Stimulated activated naive CD8-positive, alpha-beta T cell treated with anti-CD3 and anti-CD28 coated beads, Interleukin-15, Interleukin-2, amounts not matched to agents 100 ng/mL and 50 ng/mL, for 24 hours (primary cell): ENCODE results near the gene LRRC75B.
"Not testable (repeated sequence)": the region's sequence is repeated elsewhere in the genome, so short reads cannot be mapped to it uniquely, and the experiment has no call there.

Experiments
- H3K27ac Mint-ChIP-seq: one replicate; pipeline ENCODE4 v1.8.0; 2021; ENCODE audit warnings: mild to moderate bottlenecking, mixed read lengths
- H3K27me3 Mint-ChIP-seq: one replicate; pipeline ENCODE4 v1.8.0; 2021; ENCODE audit warnings: mixed read lengths
- H3K36me3 Mint-ChIP-seq: one replicate; pipeline ENCODE4 v1.8.0; 2021; ENCODE audit warnings: low read depth, mixed read lengths
- H3K4me1 Mint-ChIP-seq: one replicate; pipeline ENCODE4 v1.8.0; 2021; ENCODE audit warnings: low read depth, mixed read lengths
- H3K4me3 Mint-ChIP-seq: one replicate; pipeline ENCODE4 v1.8.0; 2021; ENCODE audit warnings: mild to moderate bottlenecking, mixed read lengths
- H3K9me3 Mint-ChIP-seq: one replicate; pipeline ENCODE4 v1.8.0; 2021; ENCODE audit warnings: mixed read lengths

Gene LRRC75B

DNA sequence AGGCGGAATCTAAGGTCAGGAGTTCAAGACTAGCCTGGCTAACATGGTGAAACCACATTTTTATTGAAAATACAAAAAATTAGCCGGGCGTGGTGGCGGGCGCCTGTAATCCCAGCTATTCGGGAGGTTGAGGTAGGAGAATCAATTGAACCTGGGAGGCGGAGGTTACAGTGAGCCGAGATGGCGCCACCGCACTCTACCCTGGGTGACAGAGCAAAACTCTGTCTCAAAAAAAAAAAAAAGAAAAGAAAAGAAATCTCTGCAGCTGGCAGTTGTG, 624 bp upstream of the LRRC75B start:
- not testable (repeated sequence) for H3K27me3 Mint-ChIP-seq, H3K9me3 Mint-ChIP-seq, H3K36me3 Mint-ChIP-seq, H3K27ac Mint-ChIP-seq, H3K4me1 Mint-ChIP-seq
- peak overlapping the region; percentile 51 for H3K4me3 Mint-ChIP-seq

DNA sequence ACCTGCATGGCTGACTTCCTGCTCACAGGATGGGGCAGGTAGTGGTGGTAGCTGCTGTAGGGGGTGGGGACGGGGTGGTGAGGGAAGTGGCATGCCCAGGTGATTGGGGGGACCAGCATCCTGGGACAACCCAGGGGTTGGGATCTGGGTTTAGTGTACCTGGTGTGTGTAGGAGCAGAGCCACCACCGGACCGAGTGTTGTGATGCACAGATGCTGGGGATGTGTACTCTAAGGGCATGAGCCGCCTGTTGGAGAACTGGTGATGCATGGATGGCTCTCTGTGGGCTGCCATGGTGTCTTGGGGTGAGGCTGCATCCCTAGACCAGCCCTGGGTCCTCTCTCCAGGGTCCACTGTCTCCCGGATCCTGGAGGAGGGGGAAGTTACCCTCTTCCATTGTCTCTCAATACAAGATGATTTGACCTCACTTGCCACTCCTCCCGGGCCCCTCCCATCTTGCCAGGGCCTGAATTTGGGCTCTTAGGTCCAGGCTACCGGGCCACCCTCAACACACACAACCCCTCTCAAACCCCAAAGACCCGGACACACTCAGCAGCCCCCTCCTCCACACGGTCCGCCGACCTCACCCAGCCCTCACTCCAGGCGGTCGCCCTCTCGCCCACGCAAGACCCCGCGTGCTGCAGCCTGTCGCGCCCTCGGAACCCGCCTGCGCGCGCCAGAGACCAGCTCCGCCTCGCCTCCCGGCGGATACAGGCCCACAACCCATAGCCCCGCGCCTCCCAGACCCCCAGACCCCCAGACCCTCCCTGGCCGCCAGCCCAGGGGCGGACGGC, 619 bp downstream of the LRRC75B start:
- Mint-ChIP-seq H3K36me3 (no peaks in the 10 kb centered on the region), H3K27ac (no peak overlapping the region), H3K9me3 (no peaks in the 10 kb centered on the region), H3K27me3 (peaks cover 4% of the 10 kb centered on the region), H3K4me1 (peaks cover 3% of the 10 kb centered on the region), H3K4me3 (peak overlapping the region; percentile 77)

DNA sequence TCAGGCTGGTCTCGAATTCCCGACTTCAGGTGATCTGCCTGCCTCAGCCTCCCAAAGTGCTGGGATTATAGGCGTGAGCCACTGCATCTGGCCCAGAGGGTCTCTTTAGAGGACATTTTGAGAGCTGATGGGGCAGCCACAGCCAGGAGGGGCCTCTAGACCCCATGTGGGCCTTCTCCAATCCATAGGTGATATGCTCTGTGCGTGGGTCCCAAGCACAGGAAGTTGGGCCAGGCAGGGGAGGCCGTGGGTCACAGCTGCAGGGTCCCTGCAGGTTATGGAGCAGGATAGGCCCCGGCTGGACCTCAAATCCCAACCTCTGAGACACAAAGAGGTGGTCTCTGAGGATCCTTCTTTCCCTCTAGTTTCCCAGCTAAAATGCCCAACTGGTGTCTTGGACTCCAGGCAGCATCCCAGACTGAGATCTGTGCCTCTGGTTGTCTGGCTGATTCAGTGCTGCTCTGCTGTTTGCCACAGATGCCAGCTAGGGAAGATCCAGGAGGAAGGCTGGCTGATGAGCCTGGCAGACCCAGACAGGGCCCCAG, 1.5 kb downstream of the LRRC75B start:
- Mint-ChIP-seq H3K4me3 (no peak overlapping the region), H3K27ac (no peak overlapping the region), H3K36me3 (no peaks in the 10 kb centered on the region), H3K9me3 (no peaks in the 10 kb centered on the region), H3K4me1 (peaks cover 3% of the 10 kb centered on the region), H3K27me3 (peaks cover 4% of the 10 kb centered on the region)

DNA sequence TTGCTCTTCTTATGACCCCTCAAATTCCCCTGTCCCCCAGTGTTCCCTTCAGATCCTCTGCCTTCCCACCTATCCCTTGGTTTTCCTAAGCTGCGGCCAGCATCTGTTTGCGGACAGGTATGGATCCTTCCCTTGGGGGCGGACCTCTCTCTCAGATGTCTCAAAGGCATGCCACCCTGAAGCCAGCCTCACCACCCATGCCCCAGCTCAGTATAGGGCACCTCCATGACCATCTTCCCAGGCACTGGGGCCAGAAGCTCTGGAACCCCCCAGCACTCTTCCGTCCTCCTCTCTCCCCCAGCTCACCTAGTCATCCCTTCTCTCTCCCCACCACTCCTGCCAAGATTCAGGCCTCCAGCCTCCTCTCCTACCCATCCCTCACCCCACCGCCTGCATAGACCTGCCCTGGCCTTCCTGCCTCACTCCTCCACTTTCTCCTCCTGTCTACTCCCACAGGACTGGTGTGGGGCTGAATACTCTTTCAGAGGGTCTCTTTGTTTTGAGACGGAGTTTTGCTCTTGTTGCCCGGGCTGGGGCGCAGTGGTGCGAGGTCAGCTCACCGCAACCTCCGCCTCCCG, 2.2 kb downstream of the LRRC75B start:
- Mint-ChIP-seq H3K9me3 (no peaks in the 10 kb centered on the region), H3K4me3 (no peak overlapping the region), H3K4me1 (peaks cover 3% of the 10 kb centered on the region), H3K27ac (no peak overlapping the region), H3K36me3 (no peaks in the 10 kb centered on the region), H3K27me3 (peaks cover 4% of the 10 kb centered on the region)

DNA sequence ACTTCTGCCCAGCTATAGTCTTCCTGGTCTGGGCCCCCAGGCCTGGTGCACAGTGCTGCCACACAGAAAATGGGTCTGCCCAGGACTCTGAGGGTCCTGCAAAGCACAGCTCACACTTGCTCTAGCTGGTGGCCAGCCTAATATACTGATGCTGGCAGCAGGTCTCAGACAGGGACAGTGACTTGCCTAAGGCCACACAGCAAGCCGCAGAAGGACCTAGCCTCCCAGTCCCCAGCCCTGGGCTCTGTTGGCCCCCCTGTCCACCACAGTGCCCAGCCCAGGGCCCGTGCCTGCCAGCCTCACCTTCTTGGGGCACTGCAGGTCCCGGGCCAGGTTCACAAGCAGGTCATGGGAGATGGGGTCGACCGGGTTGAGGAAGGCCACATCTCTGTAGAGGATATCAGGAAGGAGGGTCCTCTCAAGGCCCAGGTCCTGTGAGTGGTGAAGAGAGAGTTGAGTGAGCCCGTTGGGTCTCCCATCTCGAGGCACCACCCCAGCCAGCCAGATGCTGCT, 3.3 kb downstream of the LRRC75B start:
- Mint-ChIP-seq H3K4me1 (peaks cover 3% of the 10 kb centered on the region), H3K36me3 (no peaks in the 10 kb centered on the region), H3K9me3 (no peaks in the 10 kb centered on the region), H3K27me3 (peaks cover 4% of the 10 kb centered on the region), H3K4me3 (no peak overlapping the region), H3K27ac (no peak overlapping the region)

DNA sequence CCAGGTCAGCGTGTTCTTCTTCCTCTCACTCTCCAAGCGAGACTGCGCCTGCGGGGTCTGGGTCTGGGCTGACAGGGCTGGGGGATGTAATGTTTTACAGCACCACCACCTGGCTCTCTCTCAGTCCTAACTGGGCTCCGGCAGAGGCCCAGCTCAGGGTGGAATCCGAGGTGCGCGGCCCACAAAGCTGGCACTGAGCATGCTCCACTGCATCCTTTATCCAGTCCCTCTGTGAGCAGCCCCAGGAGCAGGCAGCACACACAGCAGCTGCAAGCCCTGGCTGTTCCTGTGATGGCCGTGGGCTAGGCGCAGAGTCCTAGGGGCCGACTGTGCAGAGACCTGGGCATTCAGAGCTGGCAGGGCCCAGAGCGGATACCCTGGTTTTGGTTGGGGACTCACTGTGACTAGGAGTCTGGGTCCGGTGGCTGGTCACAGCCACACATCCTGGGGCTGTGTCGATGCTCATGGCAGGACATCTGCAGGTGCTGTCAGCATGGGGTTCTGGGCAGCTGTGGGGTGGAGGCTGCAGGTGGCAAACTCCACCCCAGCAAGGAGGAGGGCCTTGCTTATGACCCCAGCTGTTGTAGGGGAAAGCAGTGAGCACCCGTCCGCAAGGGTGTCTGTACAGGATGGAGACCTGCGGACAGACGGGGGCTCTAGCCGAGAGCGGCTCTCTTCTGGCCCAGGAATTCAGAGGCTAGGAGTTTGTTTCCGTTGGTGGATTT, 4.0 kb downstream of the LRRC75B start:
- Mint-ChIP-seq H3K4me1 (peaks cover 3% of the 10 kb centered on the region), H3K4me3 (no peak overlapping the region), H3K27me3 (peaks cover 4% of the 10 kb centered on the region), H3K9me3 (no peaks in the 10 kb centered on the region), H3K36me3 (no peaks in the 10 kb centered on the region), H3K27ac (no peak overlapping the region)

DNA sequence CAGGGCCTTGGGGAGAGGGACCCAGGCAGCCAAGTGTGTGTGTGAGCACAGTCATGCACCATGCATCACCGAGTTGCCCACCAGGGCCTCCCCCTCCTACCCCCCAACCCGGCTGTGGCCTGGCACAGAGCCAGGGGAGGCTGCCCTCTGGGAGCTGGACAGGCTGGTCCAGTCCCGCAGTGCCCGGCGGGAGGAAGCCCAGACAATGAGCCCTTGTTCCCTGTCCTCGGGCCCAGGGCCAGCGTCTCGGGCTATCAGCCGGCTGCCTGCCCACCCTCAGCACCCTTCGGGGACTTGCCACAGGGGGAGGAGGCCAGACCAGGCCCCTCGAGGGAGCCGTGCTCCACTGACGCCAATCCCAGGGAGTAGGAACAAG, 4.5 kb downstream of the LRRC75B start:
- H3K36me3 Mint-ChIP-seq = no peaks in the 10 kb centered on the region
- H3K4me3 Mint-ChIP-seq = no peak overlapping the region

DNA sequence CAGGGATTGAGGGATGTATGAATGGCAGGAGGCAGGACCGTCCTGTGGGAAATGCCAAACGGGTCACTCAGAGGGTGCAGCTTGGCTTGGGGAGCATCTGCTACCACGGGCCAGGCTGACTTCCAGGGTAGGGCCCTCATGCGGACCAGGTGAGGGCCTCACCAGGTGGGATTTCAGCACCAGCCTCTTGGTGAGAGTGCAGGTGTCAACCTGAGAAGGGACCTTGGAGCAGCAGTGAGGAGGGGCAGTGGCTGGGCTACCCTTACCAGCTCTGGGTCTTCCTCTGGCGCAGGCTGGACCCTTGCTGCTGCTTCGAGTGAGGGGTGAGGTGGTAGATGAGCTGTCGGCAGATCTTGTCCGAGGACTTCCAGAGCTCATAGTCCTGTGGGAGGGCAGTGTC, 4.9 kb downstream of the LRRC75B start:
- Mint-ChIP-seq H3K4me3 (no peak overlapping the region), H3K36me3 (no peaks in the 10 kb centered on the region), H3K27ac (no peak overlapping the region), H3K9me3 (no peaks in the 10 kb centered on the region), H3K4me1 (peaks cover 3% of the 10 kb centered on the region), H3K27me3 (peaks cover 4% of the 10 kb centered on the region)

More for the DNA sequence above, 4.5 kb downstream of the LRRC75B start:
- Mint-ChIP-seq H3K9me3 (no peaks in the 10 kb centered on the region), H3K27ac (no peak overlapping the region), H3K4me1 (peaks cover 3% of the 10 kb centered on the region), H3K27me3 (peaks cover 4% of the 10 kb centered on the region)

DNA sequence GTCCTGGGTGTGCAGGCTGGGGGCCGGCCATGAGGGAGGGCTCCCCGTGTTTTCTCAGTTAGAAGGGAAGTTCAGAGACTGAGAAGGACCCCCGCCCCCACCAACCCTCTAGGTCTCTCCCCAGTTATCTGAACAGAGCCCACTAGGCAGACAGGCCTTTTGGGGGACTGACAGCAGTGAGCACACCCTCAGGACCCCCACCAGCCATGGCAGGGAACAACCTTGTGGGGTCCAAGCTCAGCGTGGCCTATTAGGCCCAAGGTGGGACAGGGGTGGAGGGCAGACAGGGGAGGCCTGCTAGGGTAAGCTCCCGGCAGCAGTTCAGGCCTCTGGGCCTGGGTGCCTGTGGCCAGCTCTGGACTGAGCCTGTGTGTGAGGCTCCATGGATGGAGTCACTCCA, 5.6 kb downstream of the LRRC75B start:
- peaks cover under 1% of the 10 kb centered on the region for H3K4me1 Mint-ChIP-seq
- no peaks in the 10 kb centered on the region for H3K9me3 Mint-ChIP-seq
- H3K27me3 Mint-ChIP-seq = peaks cover 2% of the 10 kb centered on the region

DNA sequence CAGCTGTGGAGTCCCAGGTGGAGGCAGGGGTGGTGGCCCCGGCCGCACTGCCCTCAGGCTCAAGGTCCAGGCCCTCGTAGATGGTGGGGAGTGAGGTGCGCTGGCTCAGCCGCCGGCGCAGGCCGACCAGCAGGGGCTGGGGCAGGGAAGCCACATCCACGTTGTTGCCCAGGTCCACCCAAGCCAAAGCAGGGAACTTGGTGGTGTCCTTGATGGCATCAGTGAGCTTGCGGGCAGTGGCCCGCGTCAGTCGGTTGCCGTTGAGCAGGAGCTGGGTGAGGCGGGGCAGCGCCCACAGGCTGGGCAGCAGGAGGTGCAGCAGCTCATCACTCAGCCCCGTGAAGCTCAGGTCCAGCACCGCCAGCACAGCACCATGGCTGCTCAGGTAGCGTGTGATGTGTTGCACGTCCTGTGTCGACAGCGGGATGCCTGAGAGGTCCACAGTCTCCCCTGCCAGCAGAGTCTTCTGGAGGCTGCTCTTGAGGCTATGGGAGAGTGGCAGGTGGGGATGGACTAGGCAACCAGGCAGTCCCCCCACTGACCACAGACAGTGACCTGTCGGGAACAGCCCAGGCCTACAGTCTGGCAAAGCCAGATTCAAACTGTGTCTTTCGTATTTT, 6.8 kb downstream of the LRRC75B start:
- no peaks in the 10 kb centered on the region for H3K36me3 Mint-ChIP-seq
- no peak overlapping the region for H3K4me3 Mint-ChIP-seq
- no peaks in the 10 kb centered on the region for H3K9me3 Mint-ChIP-seq
- no peaks in the 10 kb centered on the region for H3K4me1 Mint-ChIP-seq
- H3K27ac Mint-ChIP-seq = no peak overlapping the region
- H3K27me3 Mint-ChIP-seq = no peaks in the 10 kb centered on the region

More for the DNA sequence above, 5.6 kb downstream of the LRRC75B start:
- H3K27ac Mint-ChIP-seq = no peak overlapping the region
- H3K36me3 Mint-ChIP-seq = no peaks in the 10 kb centered on the region
- H3K4me3 Mint-ChIP-seq = no peak overlapping the region

DNA sequence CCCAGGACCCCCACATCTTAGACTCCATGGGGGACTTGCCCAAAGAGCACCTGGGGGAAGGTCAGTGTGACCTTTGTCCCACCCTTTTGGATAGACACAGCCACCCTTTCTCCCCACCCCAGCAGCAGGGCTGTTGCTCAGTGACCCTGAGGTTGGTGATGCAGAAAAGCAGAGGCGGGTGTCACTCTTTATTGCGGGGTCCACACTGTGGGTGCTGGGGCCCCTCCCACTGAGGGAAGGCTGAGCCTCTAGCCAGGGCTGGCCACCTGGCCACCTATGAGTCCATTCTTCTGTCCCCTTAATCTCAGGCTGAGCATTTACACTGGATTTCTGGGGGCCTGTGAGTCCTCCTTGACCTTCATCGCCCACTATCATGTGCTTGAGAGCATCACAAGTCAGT, 7.4 kb downstream of the LRRC75B start:
- Mint-ChIP-seq H3K9me3 (no peaks in the 10 kb centered on the region), H3K27ac (no peak overlapping the region), H3K36me3 (no peaks in the 10 kb centered on the region), H3K4me1 (no peaks in the 10 kb centered on the region), H3K27me3 (no peaks in the 10 kb centered on the region), H3K4me3 (no peak overlapping the region)

DNA sequence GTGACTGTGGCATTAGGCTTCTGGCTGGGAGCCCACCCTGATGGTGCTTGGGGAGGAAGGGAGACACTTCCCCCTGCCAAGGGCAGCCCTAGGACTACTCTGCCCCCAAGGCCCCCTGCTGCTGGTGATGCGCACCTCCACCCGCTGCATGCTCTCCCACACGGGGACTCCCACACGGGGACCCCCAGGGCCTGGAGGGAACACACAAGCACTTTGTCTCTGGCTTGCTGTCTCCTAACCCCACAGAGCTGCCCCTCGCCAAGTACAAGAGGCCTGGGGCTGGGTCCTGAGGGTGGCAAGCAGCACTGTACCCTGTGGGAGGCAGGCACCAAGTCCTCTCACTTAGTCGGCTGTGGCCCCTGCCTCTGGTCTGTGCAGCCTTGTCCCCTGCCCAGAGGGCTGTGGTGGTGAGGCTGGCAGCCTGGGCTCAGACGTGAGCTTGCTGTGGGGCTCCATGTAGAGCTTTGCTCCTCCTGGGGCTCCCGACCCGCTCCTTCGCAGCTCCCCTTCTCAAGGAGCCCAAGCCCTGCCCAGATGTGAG, 7.9 kb downstream of the LRRC75B start:
- Mint-ChIP-seq H3K36me3 (no peaks in the 10 kb centered on the region), H3K4me1 (no peaks in the 10 kb centered on the region), H3K9me3 (no peaks in the 10 kb centered on the region), H3K27me3 (no peaks in the 10 kb centered on the region), H3K27ac (no peak overlapping the region), H3K4me3 (no peak overlapping the region)

DNA sequence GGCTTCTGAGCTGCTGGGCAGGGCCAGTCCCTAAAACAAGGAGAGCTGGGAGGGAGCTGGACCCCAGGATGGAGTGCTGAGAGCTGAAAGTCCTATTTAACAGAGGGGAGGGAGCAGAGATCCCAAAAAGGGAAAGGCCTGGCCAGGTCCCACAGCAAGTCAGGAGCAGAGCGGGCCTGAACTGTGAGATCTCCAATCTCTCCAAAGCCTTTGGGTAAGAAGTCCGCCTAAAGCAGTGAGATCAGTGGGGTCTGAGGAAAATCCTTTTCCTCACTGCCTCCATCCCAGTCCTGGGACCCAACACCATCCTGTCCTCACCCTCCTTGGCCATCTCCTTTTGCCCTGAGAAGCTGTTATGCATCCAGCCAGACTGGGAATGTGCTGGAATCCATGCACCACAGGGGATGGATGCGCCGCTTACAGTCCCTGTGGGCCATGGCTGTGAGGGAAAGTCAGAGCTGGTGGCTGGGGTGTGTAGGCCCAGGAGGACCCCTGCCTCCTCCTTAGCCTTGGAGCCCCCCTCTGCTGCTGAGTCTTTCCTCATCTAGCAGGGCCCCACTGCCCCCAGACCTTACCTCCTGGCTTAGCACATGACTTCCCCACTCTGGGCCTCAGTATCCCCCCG, 8.6 kb downstream of the LRRC75B start:
- Mint-ChIP-seq H3K4me1 (no peaks in the 10 kb centered on the region), H3K9me3 (no peaks in the 10 kb centered on the region), H3K27me3 (no peaks in the 10 kb centered on the region), H3K27ac (no peak overlapping the region), H3K4me3 (no peak overlapping the region), H3K36me3 (no peaks in the 10 kb centered on the region)
